ENCODE measurements around the gene CROCC.

GRCh38 chr1:17014671-17015567, 93.2 kb downstream of the CROCC start:
- no peak for TF ChIP-seq POLR2A (IDR thresholded peaks at IDR 0.05; ENCODE audit: low read depth, low read length)
- no peak for TF ChIP-seq POLR2AphosphoS5 (IDR thresholded peaks at IDR 0.05; ENCODE audit: low read depth, low read length)
- no peak for TF ChIP-seq TAF1 (IDR thresholded peaks at IDR 0.05; ENCODE audit: borderline replicate concordance, low read depth, low read length)
